Esophagus mucosa (tissue), 1 donor: ENCODE results near the gene FOXD1. TPM values are rescaled to one million over a fixed set of nuclear protein-coding genes. Genes with fewer than 3 reads are reported as not detected.
"Not testable (repeated sequence)": the region's sequence is repeated elsewhere in the genome, so short reads cannot be mapped to it uniquely, and the experiment has no call there.

Source experiments
- ATAC-seq: fragments of 200-7000 bp; cut with Tn5 transposase; one replicate; pipeline ENCODE4 v1.9.1; 2020
- total RNA-seq: library from RNA; stranded (reverse); gene quantifications from one replicate; pipeline ENCODE4 v1.2.4, GENCODE V29; 2023
- donor health status: DM: yes; HTN: yes; CAD: no.

FOXD1 gene
- total RNA-seq, 1 donor from 2014 or later = 0.88 TPM

DNA sequence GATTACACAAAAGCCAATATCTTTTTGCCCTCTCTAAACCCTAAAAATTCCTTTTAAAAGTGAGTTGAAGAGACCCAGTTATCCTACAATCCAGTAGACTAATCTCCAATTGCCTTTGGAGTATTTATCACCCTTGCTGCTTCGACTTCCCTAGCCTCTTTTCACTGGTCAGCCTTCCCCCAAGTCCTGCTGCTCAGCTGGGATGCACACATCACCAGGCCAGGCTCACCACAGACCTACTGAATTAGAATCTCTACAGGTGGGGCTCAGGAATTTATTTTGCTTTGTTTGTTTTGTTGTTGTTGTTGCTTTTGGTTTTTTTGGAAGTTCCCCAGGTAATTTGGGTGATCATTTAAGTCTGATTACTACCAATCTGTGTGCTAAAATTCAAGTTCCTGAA lies 11.6 kb upstream of the FOXD1 start:
- no peak for ATAC-seq

DNA sequence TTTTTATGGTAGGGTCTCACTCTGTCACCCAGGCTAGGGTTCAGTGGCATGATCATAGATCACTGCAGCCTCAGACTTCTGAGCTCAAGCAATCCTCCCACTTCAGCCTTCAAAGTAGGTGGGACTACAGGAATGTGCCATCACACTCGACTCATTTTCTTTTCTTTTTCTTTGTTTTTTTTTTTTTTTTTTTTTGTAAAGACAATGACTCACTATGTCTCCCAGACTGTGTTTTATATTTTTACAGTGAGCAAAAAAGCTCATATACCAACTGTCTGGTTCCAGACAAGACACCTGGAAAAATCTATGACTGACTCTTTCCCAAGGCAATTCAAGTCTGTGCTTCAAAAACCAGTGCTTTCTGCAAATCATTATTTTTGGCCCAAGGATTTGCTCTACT lies 10.8 kb upstream of the FOXD1 start:
- ATAC-seq = no peak

GRCh38 chr5:73456462-73456861 lies 7.9 kb upstream of the FOXD1 start:
- ATAC-seq = not testable (repeated sequence)

- ATAC-seq = peak; percentile 78
Measured at GRCh38 chr5:73454379-73455036, 5.9 kb upstream of the FOXD1 start.

- no peak for ATAC-seq
Measured at GRCh38 chr5:73452215-73452614, 3.6 kb upstream of the FOXD1 start.

GRCh38 chr5:73451224-73452130 lies 2.9 kb upstream of the FOXD1 start:
- peak; percentile 68 for ATAC-seq

- no peak for ATAC-seq
Measured at GRCh38 chr5:73450672-73451223, 2.2 kb upstream of the FOXD1 start.

DNA sequence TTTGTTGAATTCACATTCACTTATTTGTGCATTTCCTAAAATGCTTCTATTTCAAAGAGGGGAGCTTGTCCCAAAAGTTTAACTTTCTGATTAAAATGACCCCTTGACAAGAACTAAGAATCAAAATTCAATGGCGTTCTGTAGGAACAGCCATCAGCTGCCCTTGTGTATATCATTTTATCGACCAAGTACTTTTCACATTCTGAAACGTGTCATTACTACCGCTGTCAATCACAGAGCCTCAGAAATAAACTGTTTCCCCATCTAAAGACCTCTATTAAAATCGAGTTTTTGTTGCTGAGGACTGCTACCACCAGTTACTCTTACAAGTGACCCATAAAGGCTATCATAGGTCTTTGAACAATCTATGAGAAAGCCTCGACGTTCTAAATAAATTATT lies 1.6 kb upstream of the FOXD1 start:
- no peak for ATAC-seq

DNA sequence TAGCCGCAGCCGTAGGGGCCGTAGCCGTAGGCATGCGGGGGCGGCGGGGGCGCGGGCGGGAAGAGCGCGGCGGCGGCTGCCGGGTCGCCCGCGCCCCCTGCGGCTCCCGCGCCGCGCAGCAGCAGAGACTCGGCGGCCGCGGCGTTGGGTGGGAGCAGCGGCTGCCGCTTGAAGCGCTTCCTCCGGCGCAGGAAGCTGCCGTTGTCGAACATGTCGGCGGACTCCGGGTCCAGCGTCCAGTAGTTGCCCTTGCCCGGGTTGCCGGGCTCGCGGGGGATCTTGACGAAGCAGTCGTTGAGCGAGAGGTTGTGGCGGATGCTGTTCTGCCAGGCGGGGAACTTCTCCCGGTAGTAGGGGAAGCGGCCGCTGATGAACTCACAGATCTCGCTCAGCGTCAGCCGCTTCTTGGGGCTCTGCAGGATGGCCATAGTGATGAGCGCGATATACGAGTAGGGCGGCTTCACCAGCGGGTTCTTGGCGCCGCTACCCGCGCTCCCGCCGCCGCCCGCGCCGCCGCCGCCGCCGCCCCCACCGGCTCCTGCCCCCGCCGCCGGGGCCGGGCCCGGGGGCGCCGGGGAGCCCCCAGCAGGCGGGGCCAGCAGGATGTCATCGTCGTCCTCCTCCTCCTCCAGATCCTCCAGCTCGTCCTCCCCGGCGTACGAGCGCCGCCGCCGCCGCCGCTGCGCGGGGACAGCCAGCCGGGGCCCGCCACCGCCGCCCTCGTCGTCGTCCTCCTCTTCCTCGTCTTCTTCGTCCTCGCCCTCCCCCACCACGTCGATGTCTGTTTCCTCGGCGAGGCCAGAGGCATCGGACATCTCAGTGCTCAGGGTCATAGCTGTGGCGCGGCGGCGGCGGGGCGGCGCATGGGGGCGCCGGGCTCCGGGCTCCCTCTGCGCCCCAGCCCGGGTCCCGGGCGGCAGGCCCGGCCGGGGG lies 781 bp downstream of the FOXD1 start:
- ATAC-seq = no peak

- no peak for ATAC-seq
Measured at GRCh38 chr5:73446631-73447529, 1.7 kb downstream of the FOXD1 start.

DNA sequence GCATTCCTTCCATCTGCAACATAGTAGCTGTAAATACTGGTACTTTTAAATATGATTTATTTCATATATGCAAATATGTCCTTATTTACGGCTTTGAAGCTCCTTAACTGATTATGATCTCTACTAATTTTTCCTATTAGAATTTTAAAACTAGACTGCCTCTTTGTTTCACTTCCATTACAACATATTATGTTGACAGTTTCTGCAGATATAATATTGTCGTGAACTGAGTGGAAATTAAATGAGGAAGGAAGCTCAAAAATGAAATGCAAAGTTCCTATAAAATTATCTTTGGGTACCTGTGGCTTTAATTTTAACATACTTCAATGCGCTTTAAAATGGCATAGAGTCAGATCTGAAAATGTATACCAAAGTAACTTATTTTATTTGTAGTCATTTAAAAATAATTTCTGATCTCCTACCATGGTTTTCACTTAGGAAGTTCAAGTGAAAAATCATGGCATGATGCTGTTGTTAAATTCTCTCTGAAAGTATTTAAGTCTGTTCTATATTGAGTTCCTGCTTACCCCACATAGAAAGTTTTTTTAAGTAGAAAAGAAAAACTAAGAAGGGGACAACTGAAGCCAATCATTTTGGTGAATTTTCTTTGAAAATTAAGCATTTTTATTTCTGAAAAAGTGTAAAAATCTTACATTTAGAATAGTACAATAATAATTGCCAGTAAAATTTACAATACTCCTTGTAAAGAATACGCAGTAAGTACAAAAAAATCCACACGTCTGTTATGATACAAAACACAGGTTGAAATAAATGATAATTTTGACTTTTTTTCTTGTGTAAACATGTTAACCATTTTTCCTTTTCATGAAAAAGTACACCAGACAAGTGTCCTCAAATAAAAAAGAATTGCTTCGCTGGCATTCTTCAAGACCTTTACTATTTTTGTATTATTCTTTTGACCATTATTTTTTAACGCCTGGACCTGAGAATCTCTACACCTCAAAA lies 2.6 kb downstream of the FOXD1 start:
- no peak for ATAC-seq

DNA sequence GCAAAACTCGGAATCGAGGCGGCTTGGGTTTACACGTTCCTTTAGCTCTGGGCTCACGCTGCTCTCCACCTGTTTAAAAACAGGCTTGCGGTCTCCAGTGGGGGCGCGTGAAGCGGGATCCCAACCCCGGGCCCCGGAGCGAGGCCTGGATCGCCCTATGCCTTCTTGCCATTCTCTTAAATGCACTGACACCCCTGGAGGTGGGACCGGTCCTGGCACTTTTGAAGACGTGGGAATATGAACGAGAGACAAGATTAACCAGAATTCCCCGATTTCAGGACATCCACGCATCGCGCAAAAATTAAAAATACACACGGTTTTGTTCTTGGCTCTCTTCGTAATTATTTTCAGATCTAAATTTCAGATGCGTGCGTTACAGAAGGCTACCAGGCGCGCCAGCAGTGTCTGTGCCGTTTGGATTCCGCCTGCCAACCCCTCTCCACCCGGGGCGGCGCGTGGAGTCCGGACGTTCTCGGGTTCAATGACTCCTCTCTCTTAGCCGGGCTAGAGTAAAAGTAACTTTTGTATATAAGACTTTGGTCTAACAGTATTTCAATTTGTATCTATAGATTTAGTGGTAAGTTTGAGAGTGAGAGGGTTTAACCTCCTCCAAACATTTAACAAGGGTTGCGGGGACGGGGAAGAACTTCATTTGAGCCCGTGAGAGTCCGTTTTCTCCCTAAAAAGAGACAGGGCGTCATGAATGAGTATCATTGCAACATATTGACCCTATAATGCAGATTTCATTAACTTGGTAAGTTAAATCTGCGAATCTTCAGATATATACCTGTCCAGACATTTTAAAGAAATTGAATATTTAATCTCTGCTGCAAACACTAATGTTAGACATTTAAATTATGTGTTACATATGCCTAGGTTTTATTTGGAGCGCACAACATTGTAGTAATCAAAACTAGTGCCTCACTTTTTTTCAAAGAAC lies 3.8 kb downstream of the FOXD1 start:
- ATAC-seq = no peak

DNA sequence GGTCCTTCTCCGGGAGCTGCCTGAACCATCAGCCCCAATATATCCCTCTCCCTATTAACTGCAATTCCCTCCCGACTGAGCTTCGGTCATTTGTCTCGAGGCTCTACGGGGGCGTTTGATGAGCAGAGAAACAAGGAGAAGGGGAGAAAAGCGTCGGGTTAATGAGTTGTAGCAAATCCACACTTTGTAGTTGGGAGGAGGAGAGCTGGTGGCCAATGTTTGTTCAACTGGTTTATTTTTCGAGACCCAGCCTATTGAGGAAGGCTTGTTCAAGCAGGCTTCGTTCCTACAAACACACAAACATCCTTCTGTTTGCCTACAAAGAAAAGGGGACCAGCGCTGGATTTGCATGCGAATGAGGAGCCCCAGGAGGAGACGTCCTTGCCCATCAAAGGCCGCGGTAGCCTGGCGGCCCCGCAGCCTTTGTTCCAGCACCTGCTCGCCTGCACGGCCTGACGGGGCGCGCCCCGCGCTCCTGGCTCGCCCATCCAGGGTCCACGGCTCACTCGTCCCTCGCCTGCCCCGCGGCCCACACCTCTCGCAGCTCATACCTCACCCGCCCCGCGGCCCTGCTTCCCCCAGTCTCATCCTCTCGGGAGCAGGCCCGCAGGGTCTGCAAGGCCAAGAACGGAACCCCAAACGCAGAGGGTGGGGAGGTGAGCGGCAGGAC lies 4.6 kb downstream of the FOXD1 start:
- ATAC-seq = no peak

DNA sequence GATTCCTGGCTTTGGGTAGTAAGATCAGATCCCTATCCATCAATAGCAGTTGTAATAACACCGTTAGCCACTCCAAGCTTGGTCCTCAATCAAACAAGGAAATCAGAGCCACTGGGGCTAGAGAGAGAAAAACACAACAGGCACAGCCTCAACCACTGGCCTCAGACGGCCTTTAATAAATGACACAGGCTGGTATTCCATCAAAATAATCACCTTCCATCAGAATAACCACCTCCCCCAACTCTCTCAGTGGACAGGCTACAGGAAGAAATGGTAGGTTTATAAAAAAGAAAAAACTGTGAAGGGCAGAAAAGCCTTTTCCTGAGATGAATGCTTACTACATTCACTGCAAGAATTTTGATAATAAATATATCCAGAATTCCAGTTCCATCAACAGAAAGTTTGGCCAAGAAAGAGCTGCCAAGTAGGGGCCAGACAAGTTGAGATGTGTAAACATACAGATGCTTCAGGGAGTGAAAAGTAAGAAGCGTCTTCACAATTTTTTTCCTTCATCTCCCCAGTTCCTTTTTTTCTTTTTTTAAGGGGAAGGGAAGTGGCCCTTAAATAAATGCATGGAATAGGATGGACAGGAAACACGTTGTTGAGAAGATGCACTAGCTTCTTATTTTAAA lies 5.5 kb downstream of the FOXD1 start:
- ATAC-seq = no peak

DNA sequence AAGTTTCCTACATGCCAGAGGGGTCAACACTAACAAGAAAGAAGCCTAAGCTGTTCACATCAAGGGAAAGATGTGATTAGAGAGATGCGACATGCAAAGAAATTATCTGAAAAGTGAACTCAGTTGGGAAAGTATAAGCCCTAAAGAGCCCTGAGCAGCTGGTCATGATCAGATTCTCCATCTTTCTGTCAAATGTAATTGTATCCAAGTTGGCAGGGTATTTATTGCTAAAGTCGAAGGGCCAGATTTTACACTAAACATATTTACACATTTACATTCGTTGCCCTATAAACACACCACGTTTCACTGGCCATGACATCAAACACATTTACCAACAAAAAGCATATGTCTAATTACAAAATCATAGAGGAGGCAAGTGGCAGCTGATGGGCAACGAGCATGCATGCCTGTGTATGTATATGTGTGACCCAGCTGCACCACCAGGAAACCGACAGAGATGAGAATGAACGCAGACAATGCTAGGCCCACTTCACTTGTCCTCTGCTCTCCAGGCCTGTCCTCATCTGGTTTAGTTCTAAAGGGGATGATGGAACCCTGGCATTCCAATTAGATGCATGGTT lies 6.3 kb downstream of the FOXD1 start:
- no peak for ATAC-seq

DNA sequence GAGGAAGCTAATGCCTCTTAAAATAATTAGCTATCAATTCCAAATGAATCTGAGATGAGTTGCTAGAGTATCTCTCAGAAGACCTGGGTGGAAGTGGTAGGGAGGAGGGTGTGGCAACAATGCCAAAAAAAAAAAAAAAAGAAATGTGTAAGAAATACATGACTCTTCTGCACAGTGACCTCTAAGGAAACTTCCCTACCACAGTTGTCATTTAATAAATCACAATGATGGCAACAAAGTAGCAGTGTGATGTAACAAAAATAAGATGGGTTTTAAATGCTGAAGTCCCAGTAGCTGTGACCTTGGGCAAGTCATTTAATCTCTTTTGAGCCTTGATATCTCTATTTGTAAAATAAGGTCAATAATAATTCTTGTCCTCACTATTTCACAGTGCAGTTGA lies 7.2 kb downstream of the FOXD1 start:
- ATAC-seq = no peak

DNA sequence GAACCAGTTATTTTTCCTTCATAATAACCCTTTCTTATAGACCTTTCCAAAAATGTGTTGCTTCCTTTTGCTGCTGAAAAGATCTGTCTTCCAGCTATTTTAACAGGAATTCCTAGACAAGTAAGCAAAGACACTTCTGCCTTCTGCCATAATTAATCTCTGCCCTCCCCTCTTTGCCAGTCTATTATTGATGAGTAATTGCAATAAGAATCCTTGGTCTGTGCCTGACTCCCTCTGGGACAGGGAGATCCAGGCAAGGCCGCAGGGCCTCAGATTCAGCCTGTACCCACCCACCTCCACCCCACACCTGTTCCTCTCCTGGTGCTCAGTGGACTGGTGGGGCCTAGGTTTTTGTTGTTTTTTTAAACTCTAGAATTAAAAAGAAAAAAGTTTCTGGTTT lies 8.3 kb downstream of the FOXD1 start:
- ATAC-seq = no peak
